IMR-90 (cell line): ENCODE results near the gene PLXNB1. TPM values are rescaled to one million over a fixed set of nuclear protein-coding genes. Genes with fewer than 3 reads are reported as not detected.
A peak's percentile ranks its signal among the peaks of the same experiment; 100 is the strongest.

Experiments
- ATAC-seq: fragments of 200-7000 bp; cut with Tn5 transposase; 2 replicates; pipeline ENCODE4 v1.9.1; 2020; ENCODE audit warnings: low read depth, mild to moderate bottlenecking, moderate library complexity
- BruUV-seq: library from RNA; stranded (reverse); fragments of 400-500 nt; replicated peaks from 2 replicates; lab custom pipeline; 2021; lab: Mats Ljungman, UMichigan
- CTCF ChIA-PET: fragments of 300-600 bp; formaldehyde crosslinking; extraction: SDS; loops from one replicate; lab custom pipeline; 2021; ENCODE audit warnings: antibody characterized with exemption; lab: Yijun Ruan, JAX
- POLR2A ChIA-PET: fragments of 300-600 bp; sonication (Branson Sonifier 250); formaldehyde crosslinking; loops from one replicate; lab custom pipeline; 2022; ENCODE audit warnings: antibody characterized with exemption; ENCODE audit not compliant: unreplicated experiment; lab: Charles Lee
- DNase-seq: peaks from one replicate; pipeline ENCODE4 v3.0.0; 2013
- H2AFZ ChIP-seq: replicated peaks from 2 replicates; pipeline ENCODE3; 2013; ENCODE audit warnings: low read length, mild to moderate bottlenecking; ENCODE audit not compliant: poor library complexity
- H2AK5ac ChIP-seq: 2 replicates; pipeline ENCODE4 v1.6.1; 2013; ENCODE audit warnings: low read depth, low read length, inconsistent platforms
- H2AK9ac ChIP-seq: replicated peaks from 2 replicates; pipeline ENCODE3; 2013; ENCODE audit warnings: mild to moderate bottlenecking, low read depth, low read length, moderate library complexity; ENCODE audit not compliant: poor library complexity
- H2BK120ac ChIP-seq: 2 replicates; pipeline ENCODE4 v1.6.1; 2013; ENCODE audit warnings: low read depth, low read length, inconsistent platforms
- H2BK15ac ChIP-seq: 3 replicates; pipeline ENCODE4 v1.6.1; 2013; ENCODE audit warnings: low read depth, low read length, inconsistent platforms
- H2BK20ac ChIP-seq: 2 replicates; pipeline ENCODE4 v1.6.1; 2013; ENCODE audit warnings: low read depth, mild to moderate bottlenecking, inconsistent platforms, low read length, moderate library complexity
- H2BK5ac ChIP-seq: 2 replicates; pipeline ENCODE4 v1.6.1; 2013; ENCODE audit warnings: mild to moderate bottlenecking, low read depth, low read length, inconsistent platforms; ENCODE audit not compliant: poor library complexity, severe bottlenecking
- H3K14ac ChIP-seq: replicated peaks from 2 replicates; pipeline ENCODE4 v1.6.1; 2013; ENCODE audit warnings: low read depth, low read length, inconsistent platforms
- H3K18ac ChIP-seq: 2 replicates; pipeline ENCODE4 v1.6.1; 2013; ENCODE audit warnings: low read depth, low read length, control low read depth
- H3K23ac ChIP-seq: 2 replicates; pipeline ENCODE4 v1.6.1; 2013; ENCODE audit warnings: low read depth, low read length, inconsistent platforms
- H3K27ac ChIP-seq: 2 replicates; pipeline ENCODE4 v1.5.1; 2013; ENCODE audit warnings: mild to moderate bottlenecking, control low read depth, low read length; ENCODE audit not compliant: insufficient read depth
- H3K27me3 ChIP-seq: 2 replicates; pipeline ENCODE4 v1.6.1; 2013; ENCODE audit warnings: low read length; ENCODE audit not compliant: control insufficient read depth, insufficient read depth
- H3K36me3 ChIP-seq: 2 replicates; pipeline ENCODE4 v1.6.1; 2013; ENCODE audit warnings: low read length, mixed read lengths; ENCODE audit not compliant: control insufficient read depth, insufficient read depth
- H3K4ac ChIP-seq: 2 replicates; pipeline ENCODE4 v1.6.1; 2013; ENCODE audit warnings: low read depth, low read length, inconsistent platforms
- H3K4me1 ChIP-seq: 2 replicates; pipeline ENCODE4 v1.6.1; 2013; ENCODE audit warnings: low read length, mixed read lengths; ENCODE audit not compliant: control insufficient read depth, insufficient read depth
- H3K4me2 ChIP-seq: 2 replicates; pipeline ENCODE4 v1.6.1; 2013; ENCODE audit warnings: low read depth, mild to moderate bottlenecking, control low read depth, low read length, moderate library complexity
- H3K4me3 ChIP-seq: 2 replicates; pipeline ENCODE4 v1.5.1; 2013; ENCODE audit warnings: low read depth, mild to moderate bottlenecking, control low read depth, low read length, moderate library complexity; ENCODE audit not compliant: insufficient read depth
- H3K56ac ChIP-seq: 2 replicates; pipeline ENCODE4 v1.6.1; 2013; ENCODE audit warnings: low read length, inconsistent platforms; ENCODE audit not compliant: insufficient read depth; ENCODE audit errors: extremely low read depth
- H3K79me1 ChIP-seq, 2 experiments: 2 replicates each; pipeline ENCODE4 v1.6.1; 2013; ENCODE audit warnings: low read length in 2 of 2, inconsistent platforms in 1 of 2, low read depth in 1 of 2
- H3K9ac ChIP-seq: 2 replicates; pipeline ENCODE4 v1.6.1; 2013; ENCODE audit warnings: low read depth, low read length, control low read depth
- H3K9me1 ChIP-seq: 2 replicates; pipeline ENCODE4 v1.6.1; 2013; ENCODE audit warnings: low read length, inconsistent platforms; ENCODE audit not compliant: insufficient read depth
- H3K9me3 ChIP-seq: 2 replicates; pipeline ENCODE4 v1.6.1; 2013; ENCODE audit warnings: low read length; ENCODE audit not compliant: control insufficient read depth, insufficient read depth
- H4K20me1 ChIP-seq: 2 replicates; pipeline ENCODE4 v1.6.1; 2013; ENCODE audit warnings: low read length, inconsistent platforms; ENCODE audit not compliant: insufficient read depth
- H4K5ac ChIP-seq: 2 replicates; pipeline ENCODE4 v1.6.1; 2013; ENCODE audit warnings: mild to moderate bottlenecking, low read depth, low read length, control low read depth
- H4K8ac ChIP-seq, 2 experiments: 2 replicates each; pipeline ENCODE4 v1.6.1; 2013; ENCODE audit warnings: low read depth in 2 of 2, low read length in 2 of 2, control low read depth in 1 of 2, inconsistent platforms in 1 of 2
- H4K91ac ChIP-seq: 2 replicates; pipeline ENCODE4 v1.6.1; 2013; ENCODE audit warnings: low read depth, low read length, inconsistent platforms; ENCODE audit not compliant: insufficient read depth
- BHLHE40 ChIP-seq: fragments of 150-350 bp; IDR thresholded peaks from 2 replicates; pipeline ENCODE4 v1.6.1; 2016; ENCODE audit warnings: mild to moderate bottlenecking, low read depth, low read length
- CEBPB ChIP-seq: IDR thresholded peaks from 2 replicates; pipeline ENCODE4 v1.6.1; 2012; ENCODE audit warnings: low read depth, low read length, improper control_type of control experiment
- CHD1 ChIP-seq: IDR thresholded peaks from 2 replicates; pipeline ENCODE4 v1.6.1; 2012; ENCODE audit warnings: low read depth, low read length, improper control_type of control experiment
- CTCF ChIP-seq: conservative IDR thresholded peaks from 2 replicates; pipeline ENCODE4 v1.5.1; 2012; ENCODE audit warnings: mild to moderate bottlenecking, low read depth, low read length, improper control_type of control experiment
- ELK1 ChIP-seq: fragments of 150-350 bp; IDR thresholded peaks from 2 replicates; pipeline ENCODE4 v1.6.1; 2016; ENCODE audit warnings: low read depth, mild to moderate bottlenecking, low read length, moderate library complexity, borderline replicate concordance
- FOS ChIP-seq: fragments of 150-350 bp; IDR thresholded peaks from 2 replicates; pipeline ENCODE4 v1.6.1; 2016; ENCODE audit warnings: low read depth, low read length
- MAFK ChIP-seq: IDR thresholded peaks from 2 replicates; pipeline ENCODE4 v1.6.1; 2012; ENCODE audit warnings: low read depth, low read length, improper control_type of control experiment
- MAZ ChIP-seq: IDR thresholded peaks from 2 replicates; pipeline ENCODE4 v1.6.1; 2012; ENCODE audit warnings: low read depth, mild to moderate bottlenecking, low read length, improper control_type of control experiment, moderate library complexity, borderline replicate concordance
- MXI1 ChIP-seq: IDR thresholded peaks from 2 replicates; pipeline ENCODE4 v1.6.1; 2012; ENCODE audit warnings: low read depth, mild to moderate bottlenecking, low read length, moderate library complexity, borderline replicate concordance
- RFX5 ChIP-seq: IDR thresholded peaks from 2 replicates; pipeline ENCODE4 v1.8.0; 2012; ENCODE audit warnings: low read depth, mild to moderate bottlenecking, low read length, moderate library complexity
- SMC3 ChIP-seq: fragments of 150-350 bp; IDR thresholded peaks from 2 replicates; pipeline ENCODE4 v1.6.1; 2016; ENCODE audit warnings: low read depth, mild to moderate bottlenecking, antibody characterized with exemption, low read length, moderate library complexity
- WGBS, 2 experiments: methylation state at CpG; one replicate each; pipeline versions ENCODE4 v1.1.5 to v1.1.7; 2013; ENCODE audit warnings: missing lambda C conversion rate in 2 of 2; ENCODE audit not compliant: insufficient read length in 1 of 2; ENCODE audit errors: extremely low coverage in 2 of 2; 5-methylcytosine and 5-hydroxymethylcytosine counted together
- dilution Hi-C: fragments of 300-500 bp; cut with HindIII; formaldehyde crosslinking; loops from one replicate; pipeline ENCODE4 v1.14.3; 2018; ENCODE audit warnings: low sequenced_read_pairs; ENCODE audit not compliant: unreplicated experiment
- in situ Hi-C: fragments of 300-500 bp; cut with MboI; formaldehyde crosslinking; loops from 3 replicates; pipeline ENCODE4 v1.14.3; 2019; ENCODE audit warnings: low sequenced_read_pairs, inconsistent platforms, mixed read lengths
- intact Hi-C: fragments of 100-400 bp; cut with micrococcal nuclease; formaldehyde crosslinking; loops from 2 replicates; pipeline ENCODE4 v1.10.0; 2022
- polyA plus RNA-seq, 3 experiments: library from polyadenylated mRNA; depleted of rRNA; stranded (reverse); fragments of >200 nt; gene quantifications; 2 replicates each; pipeline ENCODE4 v1.2.3, GENCODE V29; 2012; ENCODE audit warnings: low replicate concordance in 1 of 3
- total RNA-seq: library from RNA; depleted of rRNA; stranded (reverse); fragments of >200 nt; gene quantifications from 2 replicates; pipeline ENCODE4 v1.2.3, GENCODE V29; 2012

The PLXNB1 gene
- total and polyA plus RNA-seq, 2 of the 4 experiments (the other 2 are of a cell fraction) = 5.2 to 25.3 TPM

- TF ChIP-seq BHLHE40 = no peak
- TF ChIP-seq CTCF = no peak
- no peak for TF ChIP-seq FOS
- TF ChIP-seq MAZ = no peak
- no peak for TF ChIP-seq ELK1
- no peak for TF ChIP-seq RFX5
- TF ChIP-seq CEBPB = no peak
- TF ChIP-seq SMC3 = no peak
- no peak for TF ChIP-seq MXI1
- TF ChIP-seq MAFK = no peak
- no peak for TF ChIP-seq CHD1
- Histone ChIP-seq H2BK15ac (no peak overlapping the region), H3K4me2 (peak overlapping the region; percentile 97), H4K20me1 (peaks cover 6% of the 10 kb centered on the region; the same call in 1 of the 2 replicates), H3K4me3 (peak overlapping the region; percentile 93), H2AK9ac (peak overlapping the region; percentile 95), H2BK20ac (no peak overlapping the region), H3K56ac (peak overlapping the region; percentile 85), H2AFZ (peak overlapping the region; percentile 99), H2AK5ac (peak overlapping the region; percentile 77), H3K18ac (no peak overlapping the region), H3K23ac (peak overlapping the region; percentile 77; the same call in 1 of the 2 replicates), H2BK5ac (peak overlapping the region; percentile 61), H3K36me3 (peaks cover 15% of the 10 kb centered on the region), H3K27me3 (no peaks in the 10 kb centered on the region), H3K9me3 (no peaks in the 10 kb centered on the region), H3K9me1 (peaks cover 8% of the 10 kb centered on the region), H3K4me1 (peaks cover 7% of the 10 kb centered on the region), H2BK120ac (no peak overlapping the region), H3K79me1 (peaks cover 39 to 49% of the 10 kb centered on the region in 2 experiments), H4K8ac (peak overlapping the region; percentile 63 to 87), H3K27ac (peak overlapping the region; percentile 57), H4K91ac (peak overlapping the region; percentile 71; the same call in 1 of the 2 replicates), H3K9ac (peak overlapping the region; percentile 82), H3K4ac (peak overlapping the region; percentile 92), H4K5ac (peak overlapping the region; percentile 86), H3K14ac (peak overlapping the region; percentile 39)
- dilution Hi-C loops (no loop called here), intact Hi-C loops (loop anchor here (10.0 kb wide), 1 partner anchor 189 kb away; the partner anchor contains the start of gene SLC26A6), in situ Hi-C loops (no loop called here)
- ATAC-seq = no peak
- CTCF ChIA-PET = interaction anchor here (2.9 kb wide), 1 partner anchor 10 kb away, joined by 19 read pairs; no protein-coding TSS in a partner anchor
- DNase-seq = no peak
- no TSS peak for BruUV-seq
- WGBS, 2 experiments = 71% methylated on average over 1 of the region's 6 CpGs; no CpG with 5 or more reads in 1 of the 2 experiments
- POLR2A ChIA-PET = no interaction called here
Measured at GRCh38 chr3:48446043-48446424, 16.1 kb upstream of the PLXNB1 start.
